HFF-Myc (cell line): Measurements from ENCODE around the gene ZBED4.

Source experiments
- DNase-seq: peaks from one replicate; pipeline ENCODE4 v3.0.0-alpha.2; 2011; ENCODE audit warnings: low read depth; ENCODE audit errors: extremely low read depth
- H3K4me3 ChIP-seq: replicated peaks from 2 replicates; pipeline ENCODE4 v1.5.1; 2011; ENCODE audit warnings: low read depth, mild to moderate bottlenecking, control low read depth, low read length
- TF ChIP-seq, protein P1 (sequence below): IDR thresholded peaks from 2 replicates; pipeline ENCODE4 v1.5.1; 2012; ENCODE audit warnings: mild to moderate bottlenecking, low read depth, low read length, control low read depth; ENCODE audit errors: missing control alignments

ZBED4 gene

DNA sequence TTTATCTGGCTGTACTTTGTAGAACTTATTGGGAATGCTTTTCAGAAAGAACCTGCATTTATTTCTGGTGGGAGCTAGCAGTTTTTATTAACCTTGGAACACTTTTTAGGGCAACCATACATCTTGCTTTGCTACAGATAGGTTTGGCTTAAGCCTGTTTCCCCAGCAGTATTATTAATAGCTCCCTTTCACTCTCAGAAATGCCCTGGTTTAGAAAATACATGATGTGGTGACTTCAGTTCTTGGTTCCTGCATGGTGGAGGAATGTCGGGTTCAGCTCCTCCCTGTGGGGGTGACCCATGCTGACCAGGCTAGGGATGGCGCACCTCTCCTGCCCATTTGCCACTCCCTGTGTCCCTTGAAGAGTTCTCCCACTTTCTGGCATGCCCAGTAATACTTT, 28.2 kb downstream of the ZBED4 start:
- H3K4me3 ChIP-seq, result no peak overlapping the region
- no peak for DNase-seq
- TF ChIP-seq, protein P1, sequence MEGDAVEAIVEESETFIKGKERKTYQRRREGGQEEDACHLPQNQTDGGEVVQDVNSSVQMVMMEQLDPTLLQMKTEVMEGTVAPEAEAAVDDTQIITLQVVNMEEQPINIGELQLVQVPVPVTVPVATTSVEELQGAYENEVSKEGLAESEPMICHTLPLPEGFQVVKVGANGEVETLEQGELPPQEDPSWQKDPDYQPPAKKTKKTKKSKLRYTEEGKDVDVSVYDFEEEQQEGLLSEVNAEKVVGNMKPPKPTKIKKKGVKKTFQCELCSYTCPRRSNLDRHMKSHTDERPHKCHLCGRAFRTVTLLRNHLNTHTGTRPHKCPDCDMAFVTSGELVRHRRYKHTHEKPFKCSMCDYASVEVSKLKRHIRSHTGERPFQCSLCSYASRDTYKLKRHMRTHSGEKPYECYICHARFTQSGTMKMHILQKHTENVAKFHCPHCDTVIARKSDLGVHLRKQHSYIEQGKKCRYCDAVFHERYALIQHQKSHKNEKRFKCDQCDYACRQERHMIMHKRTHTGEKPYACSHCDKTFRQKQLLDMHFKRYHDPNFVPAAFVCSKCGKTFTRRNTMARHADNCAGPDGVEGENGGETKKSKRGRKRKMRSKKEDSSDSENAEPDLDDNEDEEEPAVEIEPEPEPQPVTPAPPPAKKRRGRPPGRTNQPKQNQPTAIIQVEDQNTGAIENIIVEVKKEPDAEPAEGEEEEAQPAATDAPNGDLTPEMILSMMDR, result no peak

DNA sequence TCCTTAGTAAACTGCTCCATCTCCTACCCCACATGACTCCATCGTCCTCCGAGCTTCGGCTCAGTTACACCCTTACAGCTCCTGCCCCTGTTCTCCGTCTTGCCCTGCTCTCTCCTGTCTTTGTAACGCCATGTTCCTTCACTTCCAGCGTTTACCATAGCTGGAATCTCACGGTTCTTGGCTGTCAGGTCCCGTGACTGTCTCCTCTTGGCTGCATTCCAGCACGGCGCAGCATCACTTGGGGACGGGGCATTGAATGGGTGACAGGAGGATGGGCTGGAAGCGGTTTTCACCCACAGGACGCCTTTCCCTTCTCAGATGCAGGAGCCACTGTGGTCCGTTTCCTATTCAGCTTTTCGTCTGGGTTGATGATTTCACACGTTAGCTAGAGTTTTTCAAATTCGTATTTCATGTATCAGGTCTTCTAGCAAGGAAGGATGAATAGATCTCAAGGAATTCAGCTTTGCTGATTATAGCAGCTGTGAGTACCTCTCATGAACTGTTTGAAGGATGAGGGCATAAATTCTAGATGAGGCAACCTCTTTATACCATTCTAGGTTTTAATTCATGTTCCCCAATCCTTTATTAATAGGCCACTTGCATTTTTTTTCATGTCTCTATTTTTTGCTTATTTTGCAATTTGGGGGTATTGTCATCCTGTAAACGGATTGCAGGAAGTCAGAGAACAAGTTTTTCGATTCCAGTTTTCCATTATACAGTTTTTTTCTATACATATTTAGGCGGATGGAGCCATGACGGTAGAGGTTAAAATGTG, 29.1 kb downstream of the ZBED4 start:
- no peak overlapping the region for H3K4me3 ChIP-seq
- TF ChIP-seq, protein P1, result no peak
- DNase-seq, result no peak

DNA sequence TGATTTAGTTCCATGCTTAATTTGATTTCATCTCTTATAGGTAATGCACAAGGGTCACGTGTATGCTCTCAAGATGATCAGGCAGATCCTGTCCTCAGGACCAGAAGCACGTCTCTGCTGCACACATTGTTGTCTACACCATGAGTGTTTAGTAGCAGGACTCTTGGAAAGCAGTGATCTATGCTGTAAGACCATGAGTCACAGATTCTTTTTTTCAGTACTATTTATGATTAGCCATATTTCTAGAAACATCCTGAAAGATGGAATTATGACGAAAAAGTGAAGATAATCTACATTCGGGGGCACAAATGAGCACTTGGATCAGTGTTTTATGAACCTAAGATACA, 29.6 kb downstream of the ZBED4 start:
- H3K4me3 ChIP-seq, result no peak overlapping the region
- DNase-seq, result no peak
- TF ChIP-seq, protein P1, result no peak

DNA sequence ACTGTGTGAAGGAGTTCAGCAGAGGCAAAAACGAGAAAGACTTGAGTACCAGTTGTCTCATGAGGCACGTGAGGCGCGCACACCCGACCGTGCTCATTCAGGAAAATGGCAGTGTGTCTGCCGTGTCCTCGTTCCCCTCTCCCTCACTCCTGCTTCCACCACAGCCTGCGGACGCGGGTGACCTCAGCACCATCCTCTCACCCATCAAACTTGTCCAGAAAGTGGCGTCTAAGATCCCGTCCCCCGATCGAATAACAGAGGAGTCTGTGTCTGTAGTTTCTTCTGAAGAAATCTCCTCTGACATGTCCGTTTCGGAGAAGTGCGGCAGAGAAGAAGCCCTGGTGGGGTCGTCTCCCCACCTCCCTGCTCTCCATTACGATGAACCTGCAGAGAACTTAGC, 30.4 kb downstream of the ZBED4 start:
- DNase-seq, result no peak
- TF ChIP-seq, protein P1, result no peak
- H3K4me3 ChIP-seq, result no peak overlapping the region

DNA sequence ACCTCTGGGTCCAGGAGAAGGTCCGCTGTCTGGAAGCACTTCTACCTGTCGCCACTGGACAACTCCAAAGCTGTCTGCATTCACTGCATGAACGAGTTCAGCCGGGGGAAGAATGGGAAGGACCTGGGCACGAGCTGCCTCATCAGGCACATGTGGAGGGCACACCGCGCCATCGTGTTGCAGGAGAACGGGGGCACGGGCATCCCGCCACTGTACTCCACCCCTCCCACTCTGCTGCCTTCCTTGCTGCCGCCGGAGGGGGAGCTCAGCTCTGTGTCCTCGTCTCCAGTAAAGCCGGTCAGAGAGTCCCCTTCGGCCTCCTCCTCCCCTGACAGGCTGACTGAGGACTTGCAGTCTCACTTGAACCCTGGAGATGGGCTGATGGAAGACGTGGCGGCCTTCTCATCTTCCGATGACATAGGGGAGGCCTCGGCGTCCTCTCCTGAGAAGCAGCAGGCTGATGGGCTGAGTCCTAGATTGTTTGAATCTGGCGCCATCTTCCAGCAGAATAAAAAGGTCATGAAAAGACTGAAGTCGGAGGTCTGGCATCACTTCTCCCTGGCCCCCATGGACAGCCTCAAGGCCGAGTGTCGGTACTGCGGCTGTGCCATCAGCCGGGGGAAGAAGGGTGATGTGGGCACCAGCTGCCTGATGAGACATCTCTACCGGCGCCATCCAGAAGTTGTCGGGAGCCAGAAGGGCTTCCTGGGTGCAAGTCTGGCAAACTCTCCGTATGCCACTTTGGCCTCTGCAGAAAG, 31.0 kb downstream of the ZBED4 start:
- TF ChIP-seq, protein P1, result no peak

DNA sequence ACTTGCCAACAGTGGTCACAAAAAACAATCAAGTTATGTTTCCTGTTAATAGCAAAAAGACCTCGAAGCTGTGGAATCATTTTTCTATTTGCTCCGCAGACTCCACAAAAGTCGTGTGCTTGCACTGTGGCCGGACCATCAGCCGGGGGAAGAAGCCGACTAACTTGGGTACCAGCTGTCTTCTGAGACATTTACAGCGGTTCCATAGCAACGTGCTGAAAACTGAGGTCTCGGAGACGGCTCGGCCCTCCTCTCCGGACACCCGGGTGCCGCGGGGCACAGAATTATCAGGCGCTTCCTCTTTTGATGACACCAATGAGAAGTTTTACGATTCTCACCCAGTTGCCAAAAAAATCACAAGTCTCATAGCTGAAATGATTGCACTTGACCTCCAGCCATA, 31.6 kb downstream of the ZBED4 start:
- TF ChIP-seq, protein P1, result no peak
- no peak for DNase-seq
- no peak overlapping the region for H3K4me3 ChIP-seq

More for the DNA sequence above, 31.0 kb downstream of the ZBED4 start:
- no peak overlapping the region for H3K4me3 ChIP-seq
- no peak for DNase-seq
